Hepatocyte (in vitro differentiated cells): ENCODE results near the gene THAP5. TPM values are rescaled to one million over a fixed set of nuclear protein-coding genes. Genes with fewer than 3 reads are reported as not detected.

Experiments used
- DNase-seq: peaks from one replicate; pipeline ENCODE4 v3.0.0-alpha.2; 2016; ENCODE audit warnings: low spot score
- H2AFZ ChIP-seq: fragments of 200-600 bp; sonication (generic); 2 replicates; pipeline ENCODE4 v1.6.0; 2016; ENCODE audit warnings: antibody characterized with exemption, mild to moderate bottlenecking
- H3K27ac ChIP-seq: fragments of 200-600 bp; sonication (generic); 2 replicates; pipeline ENCODE4 v1.5.1; 2016; ENCODE audit warnings: mild to moderate bottlenecking
- H3K27me3 ChIP-seq: fragments of 200-600 bp; sonication (generic); 2 replicates; pipeline ENCODE4 v1.6.1; 2016
- H3K36me3 ChIP-seq: fragments of 200-600 bp; sonication (generic); replicated peaks from 2 replicates; pipeline ENCODE4 v1.5.1; 2016; ENCODE audit warnings: low read depth; ENCODE audit not compliant: insufficient read depth
- H3K4me1 ChIP-seq: fragments of 200-600 bp; sonication (generic); 2 replicates; pipeline ENCODE4 v1.5.1; 2016; ENCODE audit warnings: mild to moderate bottlenecking, moderate library complexity; ENCODE audit not compliant: insufficient read depth
- H3K4me2 ChIP-seq: fragments of 200-600 bp; sonication (generic); 2 replicates; pipeline ENCODE4 v1.6.0; 2016
- H3K4me3 ChIP-seq: fragments of 200-600 bp; sonication (generic); 2 replicates; pipeline ENCODE4 v1.5.1; 2016; ENCODE audit warnings: mild to moderate bottlenecking
- H3K79me2 ChIP-seq: fragments of 200-600 bp; sonication (generic); 2 replicates; pipeline ENCODE4 v1.6.0; 2017; ENCODE audit warnings: mild to moderate bottlenecking
- H3K9me2 ChIP-seq: fragments of 200-600 bp; sonication (generic); replicated peaks from 2 replicates; pipeline ENCODE4 v1.6.0; 2017; ENCODE audit warnings: mild to moderate bottlenecking; ENCODE audit not compliant: insufficient read depth
- H3K9me3 ChIP-seq: fragments of 200-600 bp; sonication (generic); 2 replicates; pipeline ENCODE4 v1.5.1; 2016; ENCODE audit warnings: low read depth, mild to moderate bottlenecking
- H4K20me1 ChIP-seq: fragments of 200-600 bp; sonication (generic); 2 replicates; pipeline ENCODE4 v1.6.0; 2016; ENCODE audit warnings: mild to moderate bottlenecking; ENCODE audit not compliant: insufficient read depth, poor library complexity, severe bottlenecking
- EZH2 ChIP-seq: fragments of 200-600 bp; sonication (generic); IDR thresholded peaks from 2 replicates; pipeline ENCODE4 v1.6.1; 2016; ENCODE audit warnings: antibody characterized with exemption, mild to moderate bottlenecking, borderline replicate concordance
- EZH2phosphoT487 ChIP-seq: fragments of 200-600 bp; sonication (generic); IDR thresholded peaks from one replicate; pipeline ENCODE4 v1.6.1; 2018; ENCODE audit warnings: antibody characterized with exemption, mild to moderate bottlenecking, low read depth, moderate library complexity; ENCODE audit not compliant: unreplicated experiment, severe bottlenecking
- WGBS: methylation state at CpG from one replicate; pipeline ENCODE4 v1.1.6; 2016; ENCODE audit warnings: low lambda C conversion rate; ENCODE audit errors: missing lambda C conversion rate; 5-methylcytosine and 5-hydroxymethylcytosine counted together
- polyA plus RNA-seq: library from polyadenylated mRNA; unstranded; fragments of >200 nt; fragmentation: Nextera tagmentation; extraction: Ambion mirVana; gene quantifications from 2 replicates; pipeline ENCODE4 v1.2.1, GENCODE V29; 2016
- total RNA-seq: library from RNA; depleted of rRNA; stranded (reverse); fragments of >200 nt; gene quantifications from 2 replicates; pipeline ENCODE4 v1.2.3, GENCODE V29; 2014
- TF ChIP-seq, protein P1 (sequence below): fragments of 200-600 bp; sonication (generic); IDR thresholded peaks from 2 replicates; pipeline ENCODE4 v1.5.1; 2016; ENCODE audit warnings: antibody characterized with exemption, mild to moderate bottlenecking; ENCODE audit not compliant: poor library complexity

The THAP5 gene
- total and polyA plus RNA-seq, 2 experiments from 2014 or later: 8.8 to 36.9 TPM

DNA sequence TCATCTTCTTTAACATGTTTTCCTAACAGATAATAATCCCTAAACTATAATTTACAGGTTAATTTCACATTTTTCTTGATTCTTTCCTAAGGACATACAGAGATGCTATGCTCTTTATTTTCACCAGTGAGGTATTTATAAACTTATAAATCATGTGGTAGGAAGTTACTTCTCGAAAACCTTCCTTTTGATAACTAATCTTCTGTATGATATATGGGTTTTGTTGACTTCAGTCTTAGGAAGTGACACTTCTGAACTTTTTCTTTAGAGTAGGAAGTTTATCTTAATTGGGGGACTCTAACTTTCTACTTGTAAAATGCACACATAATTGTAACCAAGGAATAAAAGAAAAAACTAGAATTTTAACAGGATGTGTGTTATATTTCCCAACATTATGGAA lies 33.8 kb downstream of the THAP5 start:
- H3K79me2 ChIP-seq: no peaks in the 10 kb centered on the region

DNA sequence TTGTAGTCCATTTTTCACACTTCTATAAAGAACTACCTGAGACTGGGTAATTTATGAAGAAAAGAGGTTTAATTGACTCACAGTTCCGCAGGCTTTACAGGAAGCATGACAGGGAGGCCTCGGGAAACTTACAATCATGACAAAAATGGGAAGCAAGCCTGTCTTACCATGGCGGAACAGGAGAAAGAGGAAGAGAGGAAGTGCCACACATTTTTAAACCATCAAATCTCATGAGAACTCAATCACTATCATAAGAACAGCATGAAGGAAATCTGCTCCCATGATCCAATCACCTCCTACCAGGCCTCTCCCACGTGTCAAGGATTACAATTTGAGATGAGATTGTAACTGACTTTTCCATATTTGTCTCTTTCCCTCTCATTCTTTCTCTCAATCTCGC lies 34.2 kb downstream of the THAP5 start:
- no peaks in the 10 kb centered on the region for H3K79me2 ChIP-seq

More for the DNA sequence above, 33.8 kb downstream of the THAP5 start:
- 79% methylated on average over 1 of the region's 1 CpG for WGBS
- Histone ChIP-seq H3K4me3 (no peak overlapping the region), H3K36me3 (no peaks in the 10 kb centered on the region), H3K4me1 (no peaks in the 10 kb centered on the region), H3K9me3 (no peaks in the 10 kb centered on the region), H3K27ac (no peak overlapping the region), H3K4me2 (no peak overlapping the region), H3K9me2 (no peaks in the 10 kb centered on the region), H3K27me3 (no peaks in the 10 kb centered on the region), H4K20me1 (no peaks in the 10 kb centered on the region), H2AFZ (no peak overlapping the region)
- DNase-seq: no peak
- no peak for TF ChIP-seq EZH2phosphoT487
- TF ChIP-seq, protein P1, sequence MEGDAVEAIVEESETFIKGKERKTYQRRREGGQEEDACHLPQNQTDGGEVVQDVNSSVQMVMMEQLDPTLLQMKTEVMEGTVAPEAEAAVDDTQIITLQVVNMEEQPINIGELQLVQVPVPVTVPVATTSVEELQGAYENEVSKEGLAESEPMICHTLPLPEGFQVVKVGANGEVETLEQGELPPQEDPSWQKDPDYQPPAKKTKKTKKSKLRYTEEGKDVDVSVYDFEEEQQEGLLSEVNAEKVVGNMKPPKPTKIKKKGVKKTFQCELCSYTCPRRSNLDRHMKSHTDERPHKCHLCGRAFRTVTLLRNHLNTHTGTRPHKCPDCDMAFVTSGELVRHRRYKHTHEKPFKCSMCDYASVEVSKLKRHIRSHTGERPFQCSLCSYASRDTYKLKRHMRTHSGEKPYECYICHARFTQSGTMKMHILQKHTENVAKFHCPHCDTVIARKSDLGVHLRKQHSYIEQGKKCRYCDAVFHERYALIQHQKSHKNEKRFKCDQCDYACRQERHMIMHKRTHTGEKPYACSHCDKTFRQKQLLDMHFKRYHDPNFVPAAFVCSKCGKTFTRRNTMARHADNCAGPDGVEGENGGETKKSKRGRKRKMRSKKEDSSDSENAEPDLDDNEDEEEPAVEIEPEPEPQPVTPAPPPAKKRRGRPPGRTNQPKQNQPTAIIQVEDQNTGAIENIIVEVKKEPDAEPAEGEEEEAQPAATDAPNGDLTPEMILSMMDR: no peak
- no peak for TF ChIP-seq EZH2

DNA sequence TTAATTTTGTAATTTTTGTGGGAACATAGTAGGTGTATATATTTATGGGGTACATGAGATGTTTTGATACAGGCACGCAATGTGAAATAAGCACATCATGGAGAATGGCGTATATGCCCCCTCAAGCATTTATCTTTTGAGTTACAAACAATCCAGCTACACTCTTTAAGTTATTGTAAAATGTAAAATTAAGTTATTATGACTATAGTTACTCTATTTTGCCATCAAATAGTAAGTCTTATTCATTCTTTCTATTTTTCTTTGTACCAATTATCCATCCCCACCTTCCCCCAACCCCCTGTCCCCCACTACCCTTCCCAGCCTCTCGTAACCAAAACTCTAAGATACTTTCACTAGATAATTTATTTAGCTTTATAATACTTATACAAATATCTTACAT lies 35.8 kb downstream of the THAP5 start:
- no peaks in the 10 kb centered on the region for H3K27me3 ChIP-seq
- DNase-seq: no peak
- H3K4me1 ChIP-seq: no peaks in the 10 kb centered on the region
- no peak overlapping the region for H2AFZ ChIP-seq
- H3K9me2 ChIP-seq: no peaks in the 10 kb centered on the region
- H3K4me3 ChIP-seq: no peak overlapping the region
- TF ChIP-seq EZH2 (no peak), EZH2phosphoT487 (no peak)
- TF ChIP-seq, protein P1: no peak
- no peak overlapping the region for H3K27ac ChIP-seq
- H3K9me3 ChIP-seq: no peaks in the 10 kb centered on the region
- no peaks in the 10 kb centered on the region for H4K20me1 ChIP-seq
- H3K79me2 ChIP-seq: no peaks in the 10 kb centered on the region
- no peaks in the 10 kb centered on the region for H3K36me3 ChIP-seq
- H3K4me2 ChIP-seq: no peak overlapping the region
- WGBS: 98% methylated on average over 3 of the region's 3 CpGs

More for the DNA sequence above, 34.2 kb downstream of the THAP5 start:
- H4K20me1 ChIP-seq: no peaks in the 10 kb centered on the region
- TF ChIP-seq, protein P1: no peak
- TF ChIP-seq EZH2phosphoT487 (no peak), EZH2 (no peak)
- no peak overlapping the region for H3K4me3 ChIP-seq
- DNase-seq: no peak
- no peaks in the 10 kb centered on the region for H3K36me3 ChIP-seq
- no peaks in the 10 kb centered on the region for H3K27me3 ChIP-seq
- H3K9me2 ChIP-seq: no peaks in the 10 kb centered on the region
- no peak overlapping the region for H3K4me2 ChIP-seq
- no peak overlapping the region for H2AFZ ChIP-seq
- no peak overlapping the region for H3K27ac ChIP-seq
- no peaks in the 10 kb centered on the region for H3K4me1 ChIP-seq
- 88% methylated on average over 5 of the region's 5 CpGs for WGBS
- H3K9me3 ChIP-seq: no peaks in the 10 kb centered on the region

DNA sequence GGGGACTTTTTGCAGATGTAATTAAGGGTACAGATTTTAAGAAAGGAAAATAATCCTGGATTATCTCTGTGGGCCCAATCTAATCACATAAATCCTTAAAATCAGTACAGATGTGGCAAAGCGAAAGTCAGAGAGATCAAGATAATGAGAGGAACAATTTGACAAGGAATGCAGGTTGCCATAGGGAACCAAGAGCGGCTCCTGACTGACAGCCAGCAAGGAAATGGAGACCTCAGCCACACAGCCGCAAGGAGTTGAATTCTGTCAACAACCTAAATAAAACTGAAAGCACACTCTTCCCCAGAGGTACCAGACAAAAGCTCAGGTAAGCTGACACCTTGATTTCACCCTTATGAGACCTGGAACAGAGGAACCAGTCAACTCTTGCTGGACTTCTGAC lies 40.2 kb downstream of the THAP5 start:
- no peak for DNase-seq
- H3K4me3 ChIP-seq: no peak overlapping the region
- no peak for TF ChIP-seq EZH2phosphoT487
- no peak for TF ChIP-seq EZH2
- TF ChIP-seq, protein P1: no peak
- no peak overlapping the region for H3K4me2 ChIP-seq
- no peaks in the 10 kb centered on the region for H3K27me3 ChIP-seq
- no peaks in the 10 kb centered on the region for H3K36me3 ChIP-seq
- no peak overlapping the region for H3K27ac ChIP-seq
- peak overlapping the region; percentile 38 for H2AFZ ChIP-seq
- WGBS: 36% methylated on average over 3 of the region's 3 CpGs
- H4K20me1 ChIP-seq: no peaks in the 10 kb centered on the region
- H3K9me3 ChIP-seq: no peaks in the 10 kb centered on the region
- H3K9me2 ChIP-seq: no peaks in the 10 kb centered on the region
- peaks cover 8% of the 10 kb centered on the region for H3K4me1 ChIP-seq
- peaks cover 7% of the 10 kb centered on the region for H3K79me2 ChIP-seq
